Measurements from ENCODE around the gene HES6. TPM values are rescaled to one million over a fixed set of nuclear protein-coding genes. Genes with fewer than 3 reads are reported as not detected.

Gene HES6
- total RNA-seq, 4 donors from 2014 or later: 5.3 to 9.1 (median 5.6) TPM

DNA sequence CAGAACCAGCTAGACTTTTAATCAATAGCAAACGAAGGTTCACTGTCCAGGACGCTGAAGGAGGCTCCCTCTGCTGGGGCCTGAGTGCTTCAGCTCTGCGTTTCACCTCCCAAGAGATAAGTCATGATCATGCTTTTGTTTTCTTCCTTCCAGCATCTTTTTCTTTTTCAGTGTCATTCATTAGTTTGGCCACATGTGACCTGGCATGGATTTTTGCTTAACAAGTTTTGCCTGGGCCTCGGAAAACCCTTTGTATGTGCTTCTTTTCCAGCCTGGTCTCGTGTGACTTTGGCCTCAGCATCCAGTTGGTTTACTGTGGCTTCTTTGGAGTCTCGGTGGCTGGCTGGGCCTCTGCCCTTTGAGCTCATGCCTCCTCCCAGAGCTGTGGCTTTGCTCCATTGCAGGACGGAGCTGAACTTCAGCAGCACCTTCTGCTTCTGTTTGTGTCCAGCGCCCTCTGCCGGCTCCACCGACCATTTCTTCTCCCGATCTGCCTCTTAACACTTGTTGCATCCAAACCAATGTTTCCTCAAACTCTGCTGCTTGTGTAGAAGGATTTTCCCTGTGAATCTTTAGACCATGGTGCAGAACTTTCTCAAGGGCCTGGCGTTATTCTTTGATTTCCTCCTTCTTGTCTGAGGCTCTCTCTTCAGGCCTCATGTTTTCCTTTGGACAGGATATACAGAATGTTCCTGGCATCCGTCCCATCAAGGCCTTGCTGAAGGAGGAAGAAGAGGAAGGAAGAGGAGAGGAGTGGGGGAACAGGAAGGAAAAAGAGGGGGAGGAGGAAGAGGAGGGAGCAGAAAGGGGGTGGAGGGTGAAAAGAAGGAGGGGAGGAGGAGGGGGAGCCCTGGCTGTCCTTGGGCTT lies 23.6 kb upstream of the HES6 start:
- DNase-seq (ENCODE audit: low spot score) (peak; percentile 79), ATAC-seq (ENCODE audit: low FRiP score) (peak; percentile 80)
- TF ChIP-seq, protein P1, sequence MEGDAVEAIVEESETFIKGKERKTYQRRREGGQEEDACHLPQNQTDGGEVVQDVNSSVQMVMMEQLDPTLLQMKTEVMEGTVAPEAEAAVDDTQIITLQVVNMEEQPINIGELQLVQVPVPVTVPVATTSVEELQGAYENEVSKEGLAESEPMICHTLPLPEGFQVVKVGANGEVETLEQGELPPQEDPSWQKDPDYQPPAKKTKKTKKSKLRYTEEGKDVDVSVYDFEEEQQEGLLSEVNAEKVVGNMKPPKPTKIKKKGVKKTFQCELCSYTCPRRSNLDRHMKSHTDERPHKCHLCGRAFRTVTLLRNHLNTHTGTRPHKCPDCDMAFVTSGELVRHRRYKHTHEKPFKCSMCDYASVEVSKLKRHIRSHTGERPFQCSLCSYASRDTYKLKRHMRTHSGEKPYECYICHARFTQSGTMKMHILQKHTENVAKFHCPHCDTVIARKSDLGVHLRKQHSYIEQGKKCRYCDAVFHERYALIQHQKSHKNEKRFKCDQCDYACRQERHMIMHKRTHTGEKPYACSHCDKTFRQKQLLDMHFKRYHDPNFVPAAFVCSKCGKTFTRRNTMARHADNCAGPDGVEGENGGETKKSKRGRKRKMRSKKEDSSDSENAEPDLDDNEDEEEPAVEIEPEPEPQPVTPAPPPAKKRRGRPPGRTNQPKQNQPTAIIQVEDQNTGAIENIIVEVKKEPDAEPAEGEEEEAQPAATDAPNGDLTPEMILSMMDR (IDR thresholded peaks at IDR 0.05): peak in 1 of 3 donors; percentile 51

DNA sequence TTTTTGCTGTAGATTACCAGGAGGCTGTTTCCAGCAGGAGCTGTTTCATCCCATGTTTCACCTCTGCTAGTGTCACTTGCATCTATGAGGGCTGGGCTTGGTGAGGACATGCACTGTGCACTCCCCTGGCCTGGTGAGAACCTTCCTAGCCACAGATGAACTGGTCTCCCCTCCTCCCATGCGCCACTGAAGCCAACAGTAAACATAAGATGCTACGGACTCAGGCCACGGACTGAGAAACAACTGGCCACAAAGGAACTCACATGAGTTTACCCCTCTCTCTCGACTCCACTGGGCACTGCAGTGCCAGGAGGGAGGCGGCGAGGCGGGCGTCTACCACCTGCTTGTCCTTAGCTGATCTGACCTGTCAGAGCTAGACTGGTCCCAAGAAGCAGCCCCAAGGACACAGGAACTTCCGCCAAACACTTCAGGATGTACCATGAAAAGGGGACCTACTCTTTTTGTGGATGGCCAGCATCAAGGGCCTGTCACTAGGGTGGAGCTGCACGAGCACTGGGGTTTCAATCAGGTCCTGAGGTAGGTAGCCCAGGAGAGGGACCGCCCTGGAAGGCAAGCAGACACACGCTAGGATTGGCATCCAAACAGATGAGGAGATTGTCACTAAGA lies 22.8 kb upstream of the HES6 start:
- DNase-seq (ENCODE audit: low spot score) (no peak), ATAC-seq (ENCODE audit: low FRiP score) (no peak)
- TF ChIP-seq, protein P1 (IDR thresholded peaks at IDR 0.05): no peak

DNA sequence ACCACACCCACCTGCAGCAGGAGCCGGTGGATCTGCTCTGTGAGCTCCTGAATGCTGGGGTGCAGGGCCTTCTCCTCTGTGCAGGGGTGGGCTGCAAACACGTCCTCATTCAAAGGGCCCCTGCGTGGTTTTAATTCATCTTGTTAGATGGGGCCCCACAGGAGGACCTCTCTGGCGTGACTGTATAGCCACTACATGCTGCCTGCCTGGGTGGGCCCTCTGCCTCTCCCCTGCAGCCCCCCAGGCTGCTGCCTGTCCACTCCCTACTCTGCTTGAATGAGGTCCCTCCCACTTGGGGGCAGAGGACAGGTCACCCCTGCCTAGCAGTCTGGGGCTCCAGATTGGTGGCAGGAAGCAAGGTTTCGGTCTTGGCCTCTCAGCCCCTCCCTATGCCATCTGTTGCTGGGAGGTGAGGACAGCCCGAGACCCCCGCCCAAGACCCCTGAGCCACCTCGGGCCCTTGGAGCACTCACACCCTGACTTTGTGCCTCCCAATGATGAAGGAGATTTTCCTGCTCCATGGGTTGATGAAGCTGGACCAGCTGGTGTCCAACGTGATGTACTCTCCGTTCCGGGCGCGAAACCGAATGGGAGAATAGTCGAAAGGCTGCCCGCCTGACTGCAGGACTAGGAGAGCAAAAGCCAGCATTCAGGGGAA lies 22.0 kb upstream of the HES6 start:
- ATAC-seq (ENCODE audit: low FRiP score) (no peak), DNase-seq (ENCODE audit: low spot score) (no peak)
- TF ChIP-seq, protein P1 (IDR thresholded peaks at IDR 0.05): no peak

DNA sequence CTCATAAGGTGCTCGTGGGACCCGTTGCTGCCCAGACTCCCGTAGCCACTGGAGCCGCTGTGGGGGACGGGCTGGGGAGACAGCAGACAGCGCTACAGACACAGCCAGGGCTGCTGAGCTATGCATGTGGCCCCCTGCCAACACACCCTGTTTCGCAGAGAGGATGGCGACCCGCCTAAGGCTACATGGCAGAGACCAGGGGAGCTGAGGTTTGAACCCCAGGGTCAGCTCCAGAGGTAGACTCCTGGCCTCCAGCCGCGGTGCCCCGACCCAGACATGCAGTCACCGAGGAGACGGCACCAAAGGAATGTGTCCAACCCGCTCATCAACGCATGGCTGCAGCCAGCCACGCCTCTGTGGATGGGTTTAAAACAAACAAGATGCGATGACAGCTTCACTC lies 21.0 kb upstream of the HES6 start:
- TF ChIP-seq, protein P1 (IDR thresholded peaks at IDR 0.05): no peak
- ATAC-seq (ENCODE audit: low FRiP score) (no peak), DNase-seq (ENCODE audit: low spot score) (no peak)

DNA sequence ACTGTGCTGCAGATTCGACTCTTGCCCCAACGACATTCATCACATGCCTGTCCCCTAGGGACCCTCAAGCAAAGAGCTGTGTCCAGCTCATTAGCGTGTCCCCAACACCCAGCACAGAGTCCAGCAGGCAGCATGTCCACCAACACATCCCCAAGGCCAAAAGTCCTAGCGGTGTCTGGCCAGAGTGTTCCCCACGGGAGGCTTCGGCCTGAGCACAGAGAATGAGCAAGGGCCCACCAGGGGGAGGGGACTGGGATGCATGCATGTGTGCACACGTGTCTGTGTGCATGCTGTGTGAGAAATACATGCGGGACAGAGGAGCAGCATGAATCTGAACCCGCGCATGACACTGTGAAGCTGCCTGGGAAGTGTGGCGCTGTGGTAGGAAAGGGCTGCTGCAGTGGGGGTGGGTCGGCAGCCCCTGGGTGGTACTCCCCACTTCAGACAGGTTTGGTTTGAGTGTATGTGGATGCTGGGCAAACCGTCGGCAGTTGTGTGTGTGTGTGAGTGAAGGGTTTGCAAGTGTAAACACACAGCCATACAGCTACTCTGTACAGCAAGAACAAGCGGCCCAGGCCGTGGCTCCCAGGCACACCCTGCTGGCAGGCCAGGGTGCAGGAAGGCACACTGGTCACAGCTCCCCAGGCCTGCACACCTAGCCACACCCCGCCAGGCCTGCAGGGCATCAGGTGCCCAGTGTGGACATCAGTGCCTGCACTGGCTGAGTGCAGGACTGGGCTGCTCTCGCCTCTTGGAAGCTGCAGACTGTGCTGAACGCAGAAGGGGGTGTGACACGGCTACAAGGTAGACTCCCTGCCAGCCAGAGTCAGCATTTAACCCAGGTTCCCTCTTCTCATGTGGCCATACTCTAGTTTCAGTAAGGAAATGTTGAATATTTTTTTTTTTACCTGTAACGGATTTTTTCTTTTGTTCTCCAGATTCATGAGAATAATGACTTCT lies 19.5 kb upstream of the HES6 start:
- DNase-seq (ENCODE audit: low spot score): no peak

More for the DNA sequence above, 19.5 kb upstream of the HES6 start:
- TF ChIP-seq, protein P1 (IDR thresholded peaks at IDR 0.05): no peak
- ATAC-seq (ENCODE audit: low FRiP score): no peak
